Skeletal muscle satellite cell (primary cell): ENCODE results near the gene PCSK5.
A peak's percentile ranks its signal among the peaks of the same experiment; 100 is the strongest.

ENCODE experiments used
- H3K27me3 ChIP-seq: 2 replicates; pipeline ENCODE4 v1.7.0; 2013; ENCODE audit warnings: low read length; ENCODE audit not compliant: control insufficient read depth, insufficient read depth
- H3K36me3 ChIP-seq: 2 replicates; pipeline ENCODE4 v1.7.0; 2013; ENCODE audit warnings: mild to moderate bottlenecking, control low read depth, low read length; ENCODE audit not compliant: insufficient read depth
- H3K4me1 ChIP-seq: 2 replicates; pipeline ENCODE4 v1.7.0; 2013; ENCODE audit warnings: low read length; ENCODE audit not compliant: control insufficient read depth, insufficient read depth
- H3K4me2 ChIP-seq: 2 replicates; pipeline ENCODE4 v1.7.0; 2013; ENCODE audit warnings: mild to moderate bottlenecking, low read length
- H3K4me3 ChIP-seq: 2 replicates; pipeline ENCODE4 v1.7.0; 2013; ENCODE audit warnings: low read length
- H3K9ac ChIP-seq: 2 replicates; pipeline ENCODE4 v1.7.0; 2013; ENCODE audit warnings: mild to moderate bottlenecking, low read depth, low read length, moderate library complexity
- H3K9me3 ChIP-seq: replicated peaks from 2 replicates; pipeline ENCODE4 v1.7.0; 2013; ENCODE audit warnings: mild to moderate bottlenecking, control low read depth, low read length

Gene PCSK5

GRCh38 chr9:76269789-76270188 lies 379.3 kb downstream of the PCSK5 start:
- H3K9me3 ChIP-seq = no peaks in the 10 kb centered on the region
- peak overlapping the region; percentile 48 for H3K4me2 ChIP-seq
- no peak overlapping the region for H3K9ac ChIP-seq
- no peak overlapping the region for H3K4me3 ChIP-seq
- no peaks in the 10 kb centered on the region for H3K36me3 ChIP-seq
- H3K4me1 ChIP-seq = peaks cover 13% of the 10 kb centered on the region
- H3K27me3 ChIP-seq = no peaks in the 10 kb centered on the region

- H3K36me3 ChIP-seq = no peaks in the 10 kb centered on the region
- no peak overlapping the region for H3K4me3 ChIP-seq
- no peaks in the 10 kb centered on the region for H3K9me3 ChIP-seq
- H3K27me3 ChIP-seq = no peaks in the 10 kb centered on the region
- no peak overlapping the region for H3K4me2 ChIP-seq
- peaks cover 13% of the 10 kb centered on the region for H3K4me1 ChIP-seq
- H3K9ac ChIP-seq = no peak overlapping the region
Measured at GRCh38 chr9:76271755-76272154, 381.3 kb downstream of the PCSK5 start.

- Histone ChIP-seq H3K4me1 (no peaks in the 10 kb centered on the region), H3K36me3 (no peaks in the 10 kb centered on the region), H3K4me2 (no peak overlapping the region), H3K4me3 (no peak overlapping the region), H3K9ac (no peak overlapping the region), H3K9me3 (no peaks in the 10 kb centered on the region), H3K27me3 (peaks cover 20% of the 10 kb centered on the region)
Measured at GRCh38 chr9:76289042-76289441, 398.6 kb downstream of the PCSK5 start.

- H3K36me3 ChIP-seq = no peaks in the 10 kb centered on the region
- peaks cover 20% of the 10 kb centered on the region for H3K27me3 ChIP-seq
- no peak overlapping the region for H3K4me2 ChIP-seq
- no peak overlapping the region for H3K4me3 ChIP-seq
- no peaks in the 10 kb centered on the region for H3K9me3 ChIP-seq
- H3K9ac ChIP-seq = no peak overlapping the region
- no peaks in the 10 kb centered on the region for H3K4me1 ChIP-seq
Measured at GRCh38 chr9:76289703-76290102, 399.2 kb downstream of the PCSK5 start.

GRCh38 chr9:76290555-76290954 lies 400.1 kb downstream of the PCSK5 start:
- no peak overlapping the region for H3K4me2 ChIP-seq
- no peak overlapping the region for H3K9ac ChIP-seq
- no peaks in the 10 kb centered on the region for H3K9me3 ChIP-seq
- no peaks in the 10 kb centered on the region for H3K4me1 ChIP-seq
- no peak overlapping the region for H3K4me3 ChIP-seq
- no peaks in the 10 kb centered on the region for H3K36me3 ChIP-seq
- peaks cover 20% of the 10 kb centered on the region for H3K27me3 ChIP-seq

GRCh38 chr9:76292246-76292645 lies 401.8 kb downstream of the PCSK5 start:
- Histone ChIP-seq H3K9ac (no peak overlapping the region), H3K9me3 (no peaks in the 10 kb centered on the region), H3K4me2 (no peak overlapping the region), H3K27me3 (peaks cover 13% of the 10 kb centered on the region), H3K36me3 (no peaks in the 10 kb centered on the region), H3K4me1 (peaks cover 7% of the 10 kb centered on the region), H3K4me3 (no peak overlapping the region)

- Histone ChIP-seq H3K9me3 (no peaks in the 10 kb centered on the region), H3K9ac (no peak overlapping the region), H3K4me3 (no peak overlapping the region), H3K4me1 (peaks cover 11% of the 10 kb centered on the region), H3K36me3 (no peaks in the 10 kb centered on the region), H3K27me3 (peaks cover 13% of the 10 kb centered on the region), H3K4me2 (no peak overlapping the region)
Measured at GRCh38 chr9:76292658-76293057, 402.2 kb downstream of the PCSK5 start.

GRCh38 chr9:76294301-76294700 lies 403.8 kb downstream of the PCSK5 start:
- peaks cover 14% of the 10 kb centered on the region for H3K27me3 ChIP-seq
- no peak overlapping the region for H3K9ac ChIP-seq
- no peak overlapping the region for H3K4me2 ChIP-seq
- no peaks in the 10 kb centered on the region for H3K36me3 ChIP-seq
- H3K4me3 ChIP-seq = no peak overlapping the region
- H3K9me3 ChIP-seq = no peaks in the 10 kb centered on the region
- peaks cover 16% of the 10 kb centered on the region for H3K4me1 ChIP-seq

GRCh38 chr9:76296561-76297310 lies 406.3 kb downstream of the PCSK5 start:
- Histone ChIP-seq H3K4me1 (peaks cover 16% of the 10 kb centered on the region), H3K4me3 (no peak overlapping the region), H3K9ac (no peak overlapping the region)

GRCh38 chr9:76297721-76298239 lies 407.3 kb downstream of the PCSK5 start:
- peak overlapping the region; percentile 2 for H3K4me3 ChIP-seq
- H3K9ac ChIP-seq = no peak overlapping the region
- peak overlapping the region; percentile 57 for H3K4me2 ChIP-seq

More at GRCh38 chr9:76296561-76297310, 406.3 kb downstream of the PCSK5 start:
- no peaks in the 10 kb centered on the region for H3K36me3 ChIP-seq
- H3K4me2 ChIP-seq = peak overlapping the region; percentile 57
- peaks cover 18% of the 10 kb centered on the region for H3K27me3 ChIP-seq
- H3K9me3 ChIP-seq = no peaks in the 10 kb centered on the region

GRCh38 chr9:76298521-76299144 lies 408.2 kb downstream of the PCSK5 start:
- Histone ChIP-seq H3K9me3 (no peaks in the 10 kb centered on the region), H3K27me3 (peaks cover 12% of the 10 kb centered on the region), H3K4me1 (peaks cover 16% of the 10 kb centered on the region), H3K9ac (no peak overlapping the region), H3K4me3 (no peak overlapping the region), H3K36me3 (no peaks in the 10 kb centered on the region), H3K4me2 (no peak overlapping the region)

More at GRCh38 chr9:76297721-76298239, 407.3 kb downstream of the PCSK5 start:
- Histone ChIP-seq H3K4me1 (peaks cover 16% of the 10 kb centered on the region), H3K9me3 (no peaks in the 10 kb centered on the region), H3K27me3 (peaks cover 12% of the 10 kb centered on the region), H3K36me3 (no peaks in the 10 kb centered on the region)
